Hindlimb muscle (tissue), 1 donor: ENCODE results near the gene EMID1. TPM values are rescaled to one million over a fixed set of nuclear protein-coding genes. Genes with fewer than 3 reads are reported as not detected.
A peak's percentile ranks its signal among the peaks of the same experiment; 100 is the strongest.

Source experiments
- DNase-seq: peaks from one replicate; pipeline ENCODE4 v3.0.0-alpha.2; 2013
- polyA plus RNA-seq: library from polyadenylated mRNA; unstranded; fragments of 120-200 nt; gene quantifications from one replicate; pipeline ENCODE4 v1.2.1, GENCODE V29; 2013; ENCODE audit not compliant: insufficient read length

EMID1 gene
- polyA plus RNA-seq, 1 donor: 8.4 TPM

DNA sequence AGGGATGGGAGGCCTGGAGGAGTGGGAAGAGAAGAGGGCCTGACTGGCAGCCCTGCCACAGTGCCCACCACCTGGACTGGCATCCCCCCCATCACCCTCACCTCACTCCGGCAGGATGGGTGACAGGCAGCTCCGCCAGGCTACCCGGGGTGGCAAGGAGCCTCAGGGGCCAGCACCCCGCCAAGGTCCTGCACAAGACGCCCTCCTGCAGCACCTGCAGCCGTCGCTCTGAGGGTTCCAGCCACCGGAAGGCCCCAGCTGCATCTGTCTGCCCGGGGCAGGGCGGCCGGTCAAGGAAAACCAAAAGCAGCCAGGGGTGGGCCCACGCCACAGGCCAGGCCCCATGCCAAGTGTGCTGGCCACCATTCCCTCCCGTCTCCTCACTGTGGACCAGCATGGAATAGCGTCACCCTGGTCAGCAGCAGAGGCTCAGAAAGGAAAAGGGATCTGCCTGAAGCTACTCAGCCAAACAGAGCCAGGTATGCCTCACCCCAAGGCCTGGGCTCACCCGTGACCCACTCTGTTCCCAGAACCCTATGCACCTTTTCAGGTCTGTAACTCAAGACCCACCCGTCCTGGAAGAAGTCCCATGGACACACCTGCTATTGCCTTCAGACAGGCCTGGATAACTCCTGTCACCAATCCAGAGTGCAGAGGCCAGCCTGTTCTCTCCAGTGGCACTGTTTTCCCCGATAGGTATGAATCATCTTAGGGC is 55.1 kb downstream of the EMID1 start:
- no peak for DNase-seq

DNA sequence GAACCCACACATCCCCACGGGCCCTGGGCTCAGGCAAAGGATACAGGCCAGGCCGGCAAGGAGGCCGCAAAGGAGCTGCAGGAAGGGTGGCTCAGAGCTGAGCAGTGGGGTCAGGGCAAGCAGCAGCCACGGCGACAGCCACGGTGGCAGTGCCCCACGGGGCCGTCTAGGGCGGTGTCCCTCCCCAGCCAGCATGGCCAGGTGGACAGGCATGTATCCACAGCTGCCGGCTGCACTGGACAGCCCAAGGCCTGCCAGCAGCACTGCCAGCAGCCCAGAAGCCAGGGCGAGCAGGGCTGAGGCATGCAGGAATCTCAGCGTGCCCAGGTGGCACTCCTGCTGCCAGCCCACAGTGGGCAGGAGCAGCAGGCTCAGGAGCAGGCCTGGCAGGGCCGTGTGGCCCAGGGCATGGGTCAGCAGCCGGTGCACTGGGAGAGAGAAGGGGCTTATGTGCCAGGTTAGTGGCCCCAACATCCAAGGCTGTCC is 58.1 kb downstream of the EMID1 start:
- DNase-seq: no peak

DNA sequence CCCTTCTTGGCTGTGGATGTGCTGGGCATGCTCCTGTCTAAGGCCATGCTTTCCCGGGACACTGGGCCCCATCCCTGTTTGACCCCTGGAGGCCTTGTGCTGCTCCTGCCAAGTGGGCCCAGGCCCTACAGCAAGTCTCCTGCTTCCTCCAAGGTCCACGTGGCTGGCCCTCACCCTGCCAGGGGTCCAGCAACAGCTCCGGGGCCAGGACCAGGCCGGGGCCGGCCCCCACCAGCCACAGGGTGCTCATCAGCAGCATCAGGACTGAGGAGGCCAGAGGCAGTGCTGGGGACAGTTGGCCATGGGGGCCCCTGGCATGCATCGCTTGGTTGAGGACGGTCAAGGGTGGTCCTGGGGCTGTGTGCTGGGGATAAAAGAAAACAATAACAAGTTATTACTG is 59.6 kb downstream of the EMID1 start:
- no peak for DNase-seq

DNA sequence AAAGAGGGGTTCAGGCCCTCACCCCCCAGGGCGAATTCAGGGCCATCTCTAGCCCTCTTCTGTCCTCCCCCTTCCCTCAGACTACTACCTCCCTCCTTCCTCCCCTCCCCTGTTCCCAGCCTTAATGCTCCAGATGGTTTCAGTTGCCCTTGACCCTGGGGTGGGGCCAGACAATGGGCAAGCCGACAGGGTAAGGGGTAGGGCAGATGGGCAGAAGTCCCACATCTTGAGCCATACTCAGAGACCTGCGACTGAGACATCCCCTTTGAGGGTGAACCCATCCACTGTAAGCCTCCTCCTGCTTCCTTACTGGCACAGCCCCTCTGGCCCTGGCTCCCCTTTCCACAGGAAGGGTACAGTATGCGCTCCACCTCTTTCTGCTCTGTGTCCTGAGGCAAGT is 60.2 kb downstream of the EMID1 start:
- no peak for DNase-seq

DNA sequence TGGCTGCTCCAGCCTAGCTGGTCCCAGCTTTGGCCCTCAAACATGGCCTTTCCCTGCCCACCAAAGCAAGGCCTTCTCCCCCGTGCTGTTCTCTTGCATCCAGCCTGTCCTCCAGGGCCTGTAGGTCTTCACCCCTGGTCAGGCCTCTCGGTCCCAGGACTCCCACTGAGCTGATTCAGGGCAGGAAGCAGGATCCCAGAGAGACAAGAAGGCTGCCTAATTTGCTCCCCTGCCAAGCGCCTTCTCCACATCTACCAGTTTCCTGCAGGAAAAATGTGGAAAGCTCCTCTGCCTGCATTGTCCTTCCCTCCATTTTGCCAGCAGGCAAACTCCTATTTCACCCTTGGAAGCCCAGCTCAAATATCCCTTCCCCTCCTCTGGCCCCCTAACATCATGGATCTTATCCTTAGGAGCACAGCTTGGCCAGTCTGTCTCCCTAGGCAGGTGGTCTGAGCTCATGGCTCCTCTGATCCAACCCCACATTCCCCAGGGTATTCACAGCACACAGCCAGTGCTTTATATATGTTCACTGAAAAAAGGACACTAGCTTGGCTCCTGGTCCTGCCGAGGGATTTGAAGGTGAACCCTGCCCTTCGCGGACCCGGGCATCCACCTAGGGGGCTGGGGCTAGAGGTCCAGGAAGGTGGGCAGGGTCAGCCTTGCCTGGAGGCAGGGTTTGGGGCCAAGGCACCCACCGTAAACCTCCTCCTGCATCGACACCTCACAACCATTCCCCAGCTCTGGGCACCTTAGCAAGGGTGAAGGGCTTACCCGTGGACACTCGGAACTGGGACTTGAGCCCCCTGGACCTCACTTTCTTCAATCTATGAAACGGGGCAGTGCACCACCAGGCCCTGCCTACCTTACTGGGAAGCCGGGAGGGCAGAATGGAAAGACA is 61.1 kb downstream of the EMID1 start:
- no peak for DNase-seq

DNA sequence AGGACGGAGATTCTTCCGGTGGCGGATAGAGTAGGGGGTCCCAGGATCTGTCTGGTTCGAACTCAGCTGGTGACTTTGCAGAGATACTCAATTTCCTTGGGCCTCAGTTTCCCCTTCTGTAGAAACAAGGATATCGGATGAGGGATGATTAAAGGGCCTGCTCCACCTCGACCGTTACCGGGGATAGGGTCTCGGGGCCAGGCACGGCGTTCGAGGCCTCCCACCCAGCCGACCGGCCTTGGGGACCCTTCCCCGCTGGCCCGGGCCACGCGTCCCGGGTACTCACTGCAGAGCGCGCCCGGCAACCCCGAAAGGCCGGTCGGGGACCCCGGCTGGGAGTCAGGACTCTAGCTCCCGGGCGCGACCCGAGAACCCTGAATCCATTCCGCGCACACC is 61.8 kb downstream of the EMID1 start:
- no peak for DNase-seq

DNA sequence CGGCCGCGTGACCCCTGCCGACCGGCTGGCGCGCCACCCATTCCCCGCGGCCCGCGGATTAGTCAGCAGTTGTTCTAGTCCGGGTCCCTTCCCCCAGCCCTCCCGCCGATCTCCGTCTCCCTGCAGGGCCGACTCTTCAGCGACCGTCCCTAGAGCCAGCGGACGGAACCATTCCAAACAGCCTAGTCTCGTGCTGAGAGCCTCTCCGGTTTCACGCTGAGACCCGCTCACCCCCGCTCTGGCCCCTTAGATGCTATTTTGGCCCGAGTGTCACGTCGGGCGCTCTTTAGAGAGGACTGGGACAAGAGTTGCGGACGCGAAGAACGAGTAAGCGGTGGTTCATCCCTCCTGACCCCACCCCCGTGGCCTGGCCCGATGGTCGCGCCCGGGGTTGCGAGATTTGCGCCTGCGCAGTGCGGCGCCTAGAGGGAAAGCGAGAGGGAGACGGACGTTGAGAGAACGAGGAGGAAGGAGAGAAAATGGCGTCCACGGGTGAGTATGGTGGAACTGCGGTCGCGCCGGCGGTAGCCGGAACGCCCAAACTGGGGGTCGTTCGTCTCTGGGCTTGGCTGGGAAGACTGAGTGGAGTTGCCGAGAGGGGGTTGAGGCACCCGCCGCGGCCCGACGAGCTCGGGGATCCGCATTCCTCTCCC is 62.3 kb downstream of the EMID1 start, which contains the start of the genes EWSR1 and RHBDD3:
EWSR1 (plus strand) TSS at position 411 of the 653 bp plus-strand sequence; CDS start at position 480, 69 bp downstream.
RHBDD3 (minus strand) TSS at position 124 of the 653 bp plus-strand sequence. CDS start 2,355 bp downstream, outside the sequence.
- DNase-seq: peak; percentile 96

DNA sequence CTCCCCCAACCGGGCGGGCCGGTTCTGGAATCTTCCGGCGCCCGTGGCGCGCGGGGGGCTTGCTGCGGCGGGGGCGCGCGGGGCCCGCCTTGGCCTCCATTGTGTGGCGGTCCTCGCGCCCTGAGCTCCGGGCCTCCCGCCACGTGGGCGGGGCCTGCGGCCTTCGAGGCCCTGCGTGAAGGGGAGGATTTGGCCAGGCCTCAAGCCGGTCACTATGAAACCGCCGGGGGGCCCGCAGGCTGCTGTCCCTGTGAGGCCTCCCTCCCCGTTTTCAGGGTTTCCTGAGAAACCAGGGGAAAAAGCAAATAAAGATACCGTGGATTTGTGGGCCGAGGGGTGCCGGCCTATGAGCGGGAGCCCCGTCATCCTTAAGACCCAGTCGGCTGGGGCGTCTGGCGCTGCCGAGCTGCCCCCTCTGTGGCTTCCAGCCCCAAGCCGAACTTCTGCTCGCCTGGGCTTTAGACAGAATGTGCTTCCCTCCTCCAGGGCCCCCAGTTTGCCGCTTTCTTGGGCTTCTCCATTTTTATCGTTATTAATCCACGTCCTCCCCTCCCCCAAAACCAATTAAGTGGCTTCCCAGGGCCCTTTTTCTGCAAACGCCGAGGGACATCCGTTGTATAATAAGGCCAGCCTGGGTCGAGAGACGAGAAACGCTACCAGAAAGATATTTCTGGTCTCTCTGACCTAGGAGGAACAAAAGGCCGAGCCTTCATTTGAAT is 63.0 kb downstream of the EMID1 start:
- DNase-seq: peak; percentile 84

DNA sequence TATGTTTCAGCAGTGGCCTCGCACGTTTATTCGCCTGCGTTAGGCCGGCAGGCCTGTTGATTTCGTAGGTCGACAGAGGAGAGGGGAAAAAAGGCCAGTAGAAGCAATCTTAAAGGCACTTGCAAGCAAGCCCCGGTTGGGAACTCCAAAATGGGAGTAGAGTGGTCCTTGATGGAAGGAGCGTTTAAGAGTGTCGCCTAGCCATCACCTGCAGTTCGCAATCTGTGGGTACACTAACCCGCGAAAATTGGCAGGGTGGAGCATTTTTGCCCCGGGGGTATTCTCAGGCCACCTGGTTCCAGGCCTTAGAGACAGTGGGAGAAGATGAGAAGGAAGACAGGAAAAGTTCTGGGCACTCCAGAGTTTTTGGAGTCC is 63.5 kb downstream of the EMID1 start:
- no peak for DNase-seq

DNA sequence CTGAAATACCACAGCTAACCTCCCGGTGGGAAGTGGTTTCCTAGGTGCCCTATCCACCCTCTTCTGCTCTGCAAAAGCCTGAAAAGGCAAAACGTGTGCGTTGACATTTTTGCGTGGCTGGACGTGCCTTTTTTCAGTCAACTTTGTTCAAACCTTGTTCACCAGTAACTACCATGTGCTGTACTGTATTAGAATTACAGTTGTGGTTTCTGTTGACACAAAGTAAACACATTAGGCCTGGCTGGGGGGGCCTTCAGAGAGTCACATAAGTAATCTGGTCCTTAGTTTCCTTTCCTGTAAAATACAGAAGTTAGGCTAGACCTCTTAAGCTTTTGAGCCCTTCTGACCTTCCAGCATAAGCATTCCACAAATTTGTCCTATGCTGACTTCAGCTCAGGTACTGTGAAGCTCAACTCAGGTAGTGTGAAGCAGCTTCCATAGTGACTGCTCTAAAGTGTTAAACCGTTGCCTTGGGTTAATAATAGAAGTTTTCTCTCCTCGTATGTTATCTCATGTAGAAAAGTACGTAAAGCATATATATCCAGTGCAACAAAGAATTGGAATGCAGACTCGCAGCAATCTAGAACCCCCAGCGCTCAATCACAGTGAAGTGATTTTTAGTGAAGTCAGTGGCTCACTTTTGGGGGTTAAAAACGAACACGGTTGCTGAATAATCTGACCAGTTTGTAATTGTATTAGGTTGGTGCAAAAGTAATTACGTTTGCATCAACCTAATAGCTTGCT is 64.2 kb downstream of the EMID1 start:
- no peak for DNase-seq

DNA sequence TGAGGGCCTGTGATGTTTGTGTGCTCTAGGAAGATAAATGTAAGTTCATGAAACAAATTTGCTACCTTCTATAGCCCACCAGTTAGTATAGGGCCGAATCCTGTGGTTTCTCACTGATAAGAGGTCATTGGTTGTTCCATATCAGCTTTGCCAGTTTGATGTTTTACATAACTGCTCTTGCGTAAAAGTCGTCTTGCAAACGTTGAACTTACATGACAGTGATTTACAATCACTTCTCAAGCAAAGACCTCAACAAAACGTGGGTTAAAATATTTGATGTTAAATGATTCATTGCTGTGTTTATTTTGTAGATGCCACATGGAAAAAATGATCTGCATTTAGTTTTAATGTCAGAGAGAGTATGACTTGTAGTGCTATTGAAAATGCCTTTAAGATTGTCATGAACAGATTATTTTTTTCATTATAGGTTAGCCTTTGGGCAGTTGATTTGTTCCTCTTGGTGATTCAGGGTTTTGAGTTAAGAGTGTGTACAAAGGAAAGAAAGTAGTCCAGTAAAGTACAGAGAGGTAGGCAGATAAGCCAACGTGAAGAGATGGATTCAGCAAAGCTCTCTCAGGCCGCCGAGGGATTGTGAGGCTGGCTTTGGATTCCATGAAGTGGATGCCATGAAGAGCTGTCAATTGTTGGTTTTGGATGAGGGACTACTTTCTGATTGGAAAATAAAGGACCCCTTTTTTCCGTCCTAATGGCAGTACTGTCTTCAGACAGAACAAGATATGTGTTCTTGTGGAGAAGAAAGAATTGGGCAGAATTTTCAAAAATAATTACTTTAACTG is 65.0 kb downstream of the EMID1 start:
- DNase-seq: no peak

DNA sequence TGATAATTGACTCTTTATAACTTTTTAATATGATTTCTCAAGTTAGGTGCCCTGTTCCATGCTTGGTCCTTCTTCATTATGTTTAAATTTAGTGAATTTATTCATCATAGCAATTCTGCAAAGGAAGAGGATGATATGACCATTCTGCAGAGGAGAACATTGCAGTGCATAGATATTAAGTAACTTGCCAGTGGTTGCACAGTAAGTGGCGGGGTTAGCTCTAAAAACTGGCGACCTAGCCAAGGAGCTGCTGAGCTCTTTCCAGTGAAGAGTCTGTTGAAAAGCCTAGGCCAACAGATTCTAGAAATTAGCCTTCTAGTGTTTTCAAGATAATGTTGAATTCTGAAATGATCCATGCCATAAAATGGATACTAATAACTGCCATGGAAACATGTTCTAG is 66.9 kb downstream of the EMID1 start:
- DNase-seq: no peak

DNA sequence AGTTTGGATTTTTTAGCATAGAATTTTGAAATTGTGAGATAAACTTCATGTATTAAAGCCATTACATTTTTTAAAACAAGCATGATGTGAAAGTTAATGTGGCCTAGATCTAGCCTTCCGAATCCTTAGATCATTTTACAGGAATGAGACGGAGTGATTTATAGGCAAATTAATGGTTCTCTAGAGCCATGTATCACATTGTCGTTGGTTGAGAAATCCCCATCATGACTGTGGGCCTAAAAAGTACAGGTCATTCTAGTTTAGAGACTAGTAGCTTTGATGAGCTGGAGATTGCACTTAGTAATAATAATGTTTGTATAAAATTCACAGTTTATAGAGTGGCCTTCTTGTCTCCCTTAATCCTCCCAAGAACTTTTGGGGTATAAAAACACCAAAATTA is 69.5 kb downstream of the EMID1 start:
- DNase-seq: no peak

DNA sequence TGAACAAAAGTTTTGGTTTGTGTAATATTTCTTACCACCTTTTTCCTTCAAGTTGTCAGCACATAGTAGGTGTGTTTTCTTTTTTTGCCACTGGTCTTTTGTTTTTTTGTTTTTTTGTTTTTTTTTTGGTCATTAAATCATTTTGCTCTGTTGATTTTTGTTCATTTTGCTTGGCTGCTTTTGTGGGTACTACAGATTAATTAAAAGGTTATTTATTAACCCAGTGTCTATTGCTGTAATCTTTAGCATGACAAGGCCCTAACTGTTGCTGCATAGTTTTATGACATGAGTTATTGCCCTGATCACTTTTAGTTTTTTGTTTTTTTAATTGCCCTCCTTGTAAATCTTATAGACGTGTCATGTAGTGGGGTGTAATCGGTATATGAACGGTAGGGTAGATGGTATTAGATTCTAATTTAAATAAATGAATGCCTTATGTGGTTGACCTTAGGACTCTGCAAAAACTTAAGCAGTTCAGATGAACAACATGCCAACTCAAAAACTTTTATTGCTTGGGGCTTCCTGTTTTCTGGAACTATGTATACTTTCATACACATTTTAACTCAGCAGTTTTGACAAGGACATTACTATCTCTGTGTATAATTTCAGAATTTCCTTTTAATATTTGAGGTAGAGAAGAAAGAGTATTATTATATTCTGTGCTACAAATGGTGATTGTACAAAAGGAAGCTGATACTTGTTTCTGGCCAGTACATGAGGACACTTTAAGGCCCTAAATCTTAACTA is 70.3 kb downstream of the EMID1 start:
- DNase-seq: no peak

DNA sequence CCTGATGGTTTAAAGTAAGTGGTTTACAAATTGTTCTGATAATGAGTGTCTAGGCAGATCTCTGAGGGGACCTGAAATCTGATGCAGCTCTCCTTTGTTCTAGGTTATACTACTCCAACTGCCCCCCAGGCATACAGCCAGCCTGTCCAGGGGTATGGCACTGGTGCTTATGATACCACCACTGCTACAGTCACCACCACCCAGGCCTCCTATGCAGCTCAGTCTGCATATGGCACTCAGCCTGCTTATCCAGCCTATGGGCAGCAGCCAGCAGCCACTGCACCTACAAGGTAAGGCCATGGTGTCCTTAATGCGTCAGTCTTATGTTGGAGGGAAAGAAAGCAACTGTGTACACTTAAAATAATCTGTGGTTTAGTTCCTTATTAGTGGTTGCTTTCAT is 72.2 kb downstream of the EMID1 start:
- no peak for DNase-seq

DNA sequence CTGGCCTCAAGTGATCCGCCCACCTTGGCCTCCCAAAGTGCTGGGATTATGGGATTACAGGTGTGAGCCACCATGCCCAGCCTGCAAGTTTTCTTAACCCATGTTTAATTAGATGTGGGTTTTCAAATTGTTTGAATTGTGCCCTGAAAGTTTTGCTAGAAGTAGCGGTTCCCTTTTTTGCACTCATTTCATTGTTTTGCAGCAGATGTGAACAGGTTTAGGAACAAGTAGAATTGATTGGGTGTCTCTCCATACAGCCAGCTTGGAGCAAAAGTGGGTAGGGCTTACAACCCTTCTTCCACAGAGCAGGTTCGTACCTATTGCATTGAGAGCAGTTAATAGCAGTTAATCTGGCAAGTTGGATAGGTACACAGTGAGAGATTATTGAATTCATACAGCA is 78.5 kb downstream of the EMID1 start:
- DNase-seq: no peak

DNA sequence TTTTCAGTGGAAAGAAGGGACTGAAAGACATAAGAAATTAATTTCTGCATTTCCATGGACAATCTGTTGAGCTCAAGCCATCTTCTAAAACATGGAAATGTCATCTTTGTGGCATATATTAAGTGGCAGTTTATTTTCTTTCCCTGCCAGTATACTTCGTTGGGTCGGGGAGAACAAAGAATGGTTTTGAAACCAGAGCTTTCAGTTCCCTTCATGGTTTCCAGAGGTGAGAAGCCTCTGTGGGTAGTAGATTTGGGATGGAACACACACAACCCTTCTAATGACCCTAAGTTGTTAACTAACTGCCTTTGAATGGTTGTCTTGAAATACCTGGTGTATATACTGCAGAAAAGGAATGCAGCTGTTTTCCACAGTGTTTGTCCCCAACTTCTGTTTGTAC is 83.1 kb downstream of the EMID1 start:
- no peak for DNase-seq

DNA sequence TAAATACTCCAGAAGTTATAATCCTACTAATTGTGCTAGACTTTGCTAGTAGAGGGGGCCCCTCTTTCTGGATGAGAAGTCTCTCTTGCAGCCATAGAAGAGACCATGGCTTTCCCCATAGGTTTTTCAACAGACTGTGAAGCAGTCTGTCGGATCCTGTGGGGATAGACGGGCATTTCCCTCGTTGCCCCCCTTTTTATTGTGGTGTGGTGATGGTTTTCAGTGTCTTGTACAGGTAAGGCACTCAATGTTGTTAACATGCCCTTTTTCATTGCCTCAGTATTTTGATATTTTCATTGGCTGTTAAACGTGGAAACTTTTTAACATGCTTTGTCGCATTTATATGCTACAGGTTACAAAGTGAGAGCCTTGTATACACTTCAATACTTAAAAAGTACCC is 84.4 kb downstream of the EMID1 start:
- DNase-seq: no peak

DNA sequence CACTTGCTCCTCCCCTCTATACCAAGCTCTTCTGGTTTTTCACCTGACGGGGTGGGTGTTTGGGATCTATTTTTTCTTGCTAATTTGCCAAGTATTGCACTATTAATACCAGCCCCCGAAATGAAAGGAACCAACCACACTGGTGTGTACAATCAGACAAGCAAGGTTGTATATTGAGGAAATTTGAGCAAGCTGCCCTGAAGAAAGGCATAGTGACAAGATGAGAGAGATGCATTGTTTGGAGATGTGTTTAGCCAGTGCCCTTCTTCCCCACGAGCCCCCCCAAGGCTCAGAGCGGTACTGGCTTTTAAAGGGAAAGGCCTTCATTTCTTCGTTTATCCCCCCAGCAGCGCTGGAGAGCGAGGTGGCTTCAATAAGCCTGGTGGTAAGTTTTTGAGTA is 85.5 kb downstream of the EMID1 start:
- no peak for DNase-seq

DNA sequence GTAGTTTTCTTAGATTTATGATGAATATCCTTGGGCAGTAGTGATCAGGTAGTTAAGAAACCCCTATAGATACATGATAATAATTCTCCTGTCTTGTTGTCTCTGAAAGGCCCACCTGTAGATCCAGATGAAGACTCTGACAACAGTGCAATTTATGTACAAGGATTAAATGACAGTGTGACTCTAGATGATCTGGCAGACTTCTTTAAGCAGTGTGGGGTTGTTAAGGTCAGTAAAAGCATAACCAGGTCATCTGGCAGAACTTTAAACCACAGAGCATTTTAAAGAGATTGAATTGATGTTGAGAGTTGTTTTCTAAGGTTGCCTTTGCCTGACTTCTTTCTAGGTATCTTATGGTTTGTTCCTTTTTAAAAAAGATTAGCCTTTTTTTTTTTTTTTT is 86.7 kb downstream of the EMID1 start:
- no peak for DNase-seq
